ENCODE data around the gene USP37. TPM values are rescaled to one million over a fixed set of nuclear protein-coding genes. Genes with fewer than 3 reads are reported as not detected.

Gene USP37
- total RNA-seq, 1 donor from 2014 or later, result 45.5 TPM

DNA sequence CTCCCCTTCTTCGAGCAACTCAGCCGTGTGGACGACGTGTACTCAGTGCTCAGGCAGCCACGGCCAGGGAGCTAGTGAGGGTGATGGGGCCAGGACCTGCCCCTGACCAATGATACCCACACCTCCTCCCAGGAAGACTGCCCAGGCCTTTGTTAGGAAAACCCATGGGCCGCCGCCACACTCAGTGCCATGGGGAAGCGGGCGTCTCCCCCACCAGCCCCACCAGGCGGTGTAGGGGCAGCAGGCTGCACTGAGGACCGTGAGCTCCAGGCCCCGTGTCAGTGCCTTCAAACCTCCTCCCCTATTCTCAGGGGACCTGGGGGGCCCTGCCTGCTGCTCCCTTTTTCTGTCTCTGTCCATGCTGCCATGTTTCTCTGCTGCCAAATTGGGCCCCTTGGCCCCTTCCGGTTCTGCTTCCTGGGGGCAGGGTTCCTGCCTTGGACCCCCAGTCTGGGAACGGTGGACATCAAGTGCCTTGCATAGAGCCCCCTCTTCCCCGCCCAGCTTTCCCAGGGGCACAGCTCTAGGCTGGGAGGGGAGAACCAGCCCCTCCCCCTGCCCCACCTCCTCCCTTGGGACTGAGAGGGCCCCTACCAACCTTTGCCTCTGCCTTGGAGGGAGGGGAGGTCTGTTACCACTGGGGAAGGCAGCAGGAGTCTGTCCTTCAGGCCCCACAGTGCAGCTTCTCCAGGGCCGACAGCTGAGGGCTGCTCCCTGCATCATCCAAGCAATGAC lies 163.6 kb downstream of the USP37 start:
- Mint-ChIP-seq H3K4me1 (peaks cover 48% of the 10 kb centered on the region), H3K9me3 (no peaks in the 10 kb centered on the region), H3K36me3 (ENCODE audit: low read depth) (peaks cover 31% of the 10 kb centered on the region), H3K4me3 (no peak overlapping the region), H3K27me3 (no peaks in the 10 kb centered on the region), H3K27ac (peak overlapping the region; percentile 45)
- intact Hi-C loops (cut with micrococcal nuclease), result loop anchor here (5.0 kb wide), 2 partner anchors 63 to 113 kb away; no protein-coding TSS in a partner anchor
- DNase-seq, result no peak

DNA sequence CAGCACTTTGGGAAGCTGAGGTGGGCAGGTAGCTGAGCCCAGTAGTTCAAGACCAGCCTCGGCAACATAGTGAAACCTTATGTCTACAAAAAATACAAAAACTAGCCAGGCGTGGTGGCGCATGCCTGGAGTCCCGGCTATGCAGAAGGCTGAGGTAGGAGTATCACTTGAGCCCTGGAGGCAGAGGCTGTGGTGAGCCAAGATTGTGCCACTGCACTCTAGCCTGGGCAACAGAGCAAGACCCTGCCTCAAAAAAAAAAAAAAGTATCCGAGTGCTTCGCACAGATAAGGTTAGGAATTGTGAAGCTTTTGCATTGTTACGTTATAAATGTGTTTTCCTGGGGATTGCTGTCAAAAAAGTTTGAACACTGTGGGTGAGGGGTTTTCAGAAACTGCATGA lies 164.3 kb downstream of the USP37 start:
- peaks cover 48% of the 10 kb centered on the region for H3K4me1 Mint-ChIP-seq
- H3K4me3 Mint-ChIP-seq, result no peak overlapping the region
- no peaks in the 10 kb centered on the region for H3K9me3 Mint-ChIP-seq
- peak overlapping the region; percentile 45 for H3K27ac Mint-ChIP-seq
- no peaks in the 10 kb centered on the region for H3K27me3 Mint-ChIP-seq
- intact Hi-C loops (cut with micrococcal nuclease), result no loop called here
- peaks cover 31% of the 10 kb centered on the region for H3K36me3 Mint-ChIP-seq (ENCODE audit: low read depth)
- no peak for DNase-seq

DNA sequence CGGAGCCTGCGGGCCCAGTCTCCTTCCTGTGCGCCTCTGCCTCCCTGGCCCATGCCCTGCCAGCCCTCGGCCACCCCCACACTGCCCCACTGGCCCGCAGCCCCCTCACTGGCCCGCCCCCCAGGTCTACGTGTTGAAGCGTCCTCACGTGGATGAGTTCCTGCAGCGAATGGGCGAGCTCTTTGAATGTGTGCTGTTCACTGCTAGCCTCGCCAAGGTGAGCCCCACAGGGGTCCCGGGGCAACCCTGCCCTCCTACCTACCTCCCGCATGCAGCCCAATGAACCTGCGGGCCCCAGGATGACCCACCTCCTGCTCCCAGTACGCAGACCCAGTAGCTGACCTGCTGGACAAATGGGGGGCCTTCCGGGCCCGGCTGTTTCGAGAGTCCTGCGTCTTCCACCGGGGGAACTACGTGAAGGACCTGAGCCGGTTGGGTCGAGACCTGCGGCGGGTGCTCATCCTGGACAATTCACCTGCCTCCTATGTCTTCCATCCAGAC lies 165.2 kb downstream of the USP37 start:
- H3K9me3 Mint-ChIP-seq, result no peaks in the 10 kb centered on the region
- intact Hi-C loops (cut with micrococcal nuclease), result no loop called here
- DNase-seq, result no peak
- peaks cover 31% of the 10 kb centered on the region for H3K36me3 Mint-ChIP-seq (ENCODE audit: low read depth)
- H3K27me3 Mint-ChIP-seq, result no peaks in the 10 kb centered on the region
- H3K27ac Mint-ChIP-seq, result no peak overlapping the region
- peaks cover 47% of the 10 kb centered on the region for H3K4me1 Mint-ChIP-seq
- no peak overlapping the region for H3K4me3 Mint-ChIP-seq

DNA sequence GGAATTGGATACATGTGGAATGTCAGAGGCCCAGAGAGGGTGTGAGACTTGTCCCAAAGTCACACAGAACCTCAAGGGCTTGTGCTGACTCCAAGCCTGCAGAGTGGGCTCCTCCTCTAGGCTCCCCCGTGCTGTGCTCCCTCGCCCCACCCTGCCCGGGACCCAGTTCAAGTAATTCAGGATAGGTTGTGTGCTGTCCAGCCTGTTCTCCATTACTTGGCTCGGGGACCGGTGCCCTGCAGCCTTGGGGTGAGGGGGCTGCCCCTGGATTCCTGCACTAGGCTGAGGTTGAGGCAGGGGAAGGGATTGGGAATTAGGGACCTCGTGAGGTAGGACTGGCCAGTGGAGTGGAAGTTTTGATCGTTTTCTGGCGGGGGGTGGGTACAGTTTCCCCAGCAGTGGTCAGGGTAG lies 165.7 kb downstream of the USP37 start:
- H3K4me1 Mint-ChIP-seq, result peaks cover 50% of the 10 kb centered on the region
- H3K27me3 Mint-ChIP-seq, result no peaks in the 10 kb centered on the region
- peak overlapping the region; percentile 34 for H3K27ac Mint-ChIP-seq
- intact Hi-C loops (cut with micrococcal nuclease), result no loop called here
- no peaks in the 10 kb centered on the region for H3K9me3 Mint-ChIP-seq
- peak overlapping the region; percentile 44 for H3K4me3 Mint-ChIP-seq
- DNase-seq, result no peak
- peaks cover 31% of the 10 kb centered on the region for H3K36me3 Mint-ChIP-seq (ENCODE audit: low read depth)

DNA sequence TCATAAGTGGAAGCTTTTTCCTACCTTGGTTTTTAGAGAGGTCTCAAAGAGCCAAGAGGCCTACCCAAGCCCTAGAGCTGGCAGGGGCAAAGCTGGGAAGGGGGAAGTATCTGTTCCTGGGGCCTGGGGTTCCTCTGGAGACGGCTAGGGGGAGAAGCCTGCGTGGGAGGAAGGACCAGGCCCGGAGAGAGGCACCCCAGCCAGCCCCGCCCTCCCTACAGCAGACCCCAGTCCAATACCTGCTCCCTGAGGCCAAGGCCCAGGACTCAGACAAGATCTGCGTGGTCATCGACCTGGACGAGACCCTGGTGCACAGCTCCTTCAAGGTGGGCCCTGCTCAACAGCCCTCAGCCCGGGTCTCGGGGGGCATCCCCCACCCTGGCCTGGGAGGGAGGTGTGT lies 166.3 kb downstream of the USP37 start:
- Mint-ChIP-seq H3K27ac (no peak overlapping the region), H3K36me3 (ENCODE audit: low read depth) (peaks cover 28% of the 10 kb centered on the region), H3K27me3 (no peaks in the 10 kb centered on the region), H3K4me3 (peak overlapping the region; percentile 96), H3K4me1 (peaks cover 50% of the 10 kb centered on the region), H3K9me3 (no peaks in the 10 kb centered on the region)
- DNase-seq, result no peak
- intact Hi-C loops (cut with micrococcal nuclease), result no loop called here

DNA sequence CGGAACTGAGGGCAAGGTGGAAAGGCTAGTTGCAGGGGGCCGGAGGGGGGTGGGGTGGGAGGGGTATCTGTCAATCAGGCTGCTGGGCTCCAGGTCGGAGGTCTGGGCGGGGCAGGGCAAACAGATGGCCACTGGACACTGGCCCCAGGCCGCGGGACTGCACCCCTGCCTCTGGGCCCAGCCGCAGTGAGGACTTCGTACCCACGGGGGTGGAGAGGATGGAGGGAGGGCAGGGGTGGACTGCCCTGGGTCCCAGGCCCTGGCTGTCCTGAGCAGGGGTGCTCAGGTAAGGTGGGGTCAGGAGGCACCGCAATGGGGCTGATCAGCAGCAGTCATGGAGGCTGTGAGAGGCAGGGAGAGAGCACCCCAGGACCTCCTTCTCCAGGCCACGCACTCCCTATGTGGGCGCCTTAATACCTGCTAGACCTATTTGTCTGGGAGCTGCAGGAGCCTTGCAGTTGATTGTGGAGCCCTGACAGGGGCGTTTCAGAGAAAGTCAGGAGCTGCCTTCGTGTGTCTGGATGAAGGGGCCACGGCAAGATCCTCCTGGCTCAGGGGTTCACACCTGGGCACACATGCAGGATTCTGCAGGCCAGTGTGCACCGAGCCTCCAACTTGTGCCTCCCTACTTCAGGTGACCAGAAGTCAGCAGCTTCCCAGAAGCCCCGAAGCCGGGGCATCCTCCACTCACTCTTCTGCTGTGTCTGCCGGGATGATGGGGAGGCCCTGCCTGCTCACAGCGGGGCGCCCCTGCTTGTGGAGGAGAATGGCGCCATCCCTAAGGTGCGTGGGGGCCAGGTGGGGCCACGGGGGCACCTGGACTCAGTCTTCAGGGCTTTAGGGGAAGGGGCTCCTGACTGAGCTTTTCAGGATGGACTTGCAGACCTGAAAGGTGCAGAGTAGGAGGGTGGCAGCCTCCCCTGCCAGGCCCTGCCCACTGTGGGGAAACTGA lies 166.9 kb downstream of the USP37 start:
- H3K36me3 Mint-ChIP-seq (ENCODE audit: low read depth), result peaks cover 28% of the 10 kb centered on the region
- intact Hi-C loops (cut with micrococcal nuclease), result no loop called here
- no peaks in the 10 kb centered on the region for H3K27me3 Mint-ChIP-seq
- H3K27ac Mint-ChIP-seq, result peak overlapping the region; percentile 41
- H3K4me3 Mint-ChIP-seq, result peak overlapping the region; percentile 96
- H3K4me1 Mint-ChIP-seq, result peaks cover 47% of the 10 kb centered on the region
- peak; percentile 66 for DNase-seq
- no peaks in the 10 kb centered on the region for H3K9me3 Mint-ChIP-seq

Other genes with a start within 250 kb of the USP37 start
- gene CATIP, start 211.5 kb downstream of the USP37 start, total RNA-seq, result not detected in 2 replicates
- 0.12 and 0.19 TPM in 2 replicates for gene SLC11A1, start 186.1 kb downstream of the USP37 start, total RNA-seq
- gene CTDSP1, start 168.5 kb downstream of the USP37 start, total RNA-seq, result 103 and 106 TPM in 2 replicates
- not detected in 2 replicates for gene VIL1, start 149.2 kb downstream of the USP37 start, total RNA-seq
- 131 and 134 TPM in 2 replicates for gene CNOT9, start 488 bp upstream of the USP37 start, total RNA-seq
- 0.26 and 0.52 TPM in 2 replicates for gene PLCD4, start 39.5 kb upstream of the USP37 start, total RNA-seq
- 59.6 and 60.9 TPM in 2 replicates for gene ZNF142, start 91.3 kb upstream of the USP37 start, total RNA-seq
- gene BCS1L, start 91.3 kb upstream of the USP37 start, total RNA-seq, result 92.9 and 94.4 TPM in 2 replicates
- gene RNF25, start 103.7 kb upstream of the USP37 start, total RNA-seq, result 23.6 and 28.8 TPM in 2 replicates
- gene STK36, start 103.7 kb upstream of the USP37 start, total RNA-seq, result 20.2 and 21.3 TPM in 2 replicates
- gene TTLL4, start 142.5 kb upstream of the USP37 start, total RNA-seq, result 66.1 and 71.2 TPM in 2 replicates
- 0.09 TPM in 1 of 2 replicates, not detected in the other for gene CYP27A1, start 213.8 kb upstream of the USP37 start, total RNA-seq

All from activated CD4-positive, alpha-beta T cell treated with anti-CD3 and anti-CD28 coated beads, Interleukin-2, amount 10 ng/mL, durations not matched to agents 24 days and 14 days (primary cell).